Lower lobe of right lung (tissue), 2 donors: ENCODE data around the gene ALG11. TPM values are rescaled to one million over a fixed set of nuclear protein-coding genes. Genes with fewer than 3 reads are reported as not detected.

ENCODE experiments used
- ATAC-seq, 2 donors: fragments of 200-7000 bp; cut with Tn5 transposase; one replicate each; pipeline ENCODE4 v1.9.1; 2020 to 2022; ENCODE audit warnings: mild to moderate bottlenecking in 2 of 2, moderate library complexity in 2 of 2
- DNase-seq: peaks from one replicate; pipeline ENCODE4 v3.0.0-alpha.2; 2020
- H3K27ac ChIP-seq: fragments of 200-600 bp; one replicate; pipeline ENCODE4 v1.8.0; 2022
- H3K27me3 ChIP-seq: fragments of 200-600 bp; one replicate; pipeline ENCODE4 v1.8.0; 2022; ENCODE audit warnings: low read depth
- H3K36me3 ChIP-seq: fragments of 200-600 bp; one replicate; pipeline ENCODE4 v1.8.0; 2022; ENCODE audit warnings: mild to moderate bottlenecking
- H3K4me1 ChIP-seq: fragments of 200-600 bp; one replicate; pipeline ENCODE4 v1.8.0; 2022
- H3K4me3 ChIP-seq: fragments of 200-600 bp; one replicate; pipeline ENCODE4 v1.8.0; 2022; ENCODE audit warnings: mild to moderate bottlenecking
- H3K9me3 ChIP-seq: fragments of 200-600 bp; one replicate; pipeline ENCODE4 v1.8.0; 2022
- intact Hi-C: fragments of 100-400 bp; cut with DNase I; formaldehyde crosslinking; loops from one replicate; pipeline ENCODE4 v1.11.0; 2022
- total RNA-seq: library from RNA; stranded (reverse); fragmentation: NEBNext Ultra II Directional; extraction: Animal tissue kit (Norgen Biotek cat#: 25700); gene quantifications from one replicate; pipeline ENCODE4 v1.2.1, GENCODE V29; 2021
- TF ChIP-seq, protein P1 (sequence below): fragments of 200-600 bp; IDR thresholded peaks from one replicate; pipeline ENCODE4 v1.8.0; 2022; ENCODE audit warnings: antibody characterized with exemption, mild to moderate bottlenecking
- donor health status: DM: no; HTN: yes; CAD: no; lungs with severe emphysema.

The ALG11 gene
- total RNA-seq, 1 donor from 2014 or later: 34.5 TPM

DNA sequence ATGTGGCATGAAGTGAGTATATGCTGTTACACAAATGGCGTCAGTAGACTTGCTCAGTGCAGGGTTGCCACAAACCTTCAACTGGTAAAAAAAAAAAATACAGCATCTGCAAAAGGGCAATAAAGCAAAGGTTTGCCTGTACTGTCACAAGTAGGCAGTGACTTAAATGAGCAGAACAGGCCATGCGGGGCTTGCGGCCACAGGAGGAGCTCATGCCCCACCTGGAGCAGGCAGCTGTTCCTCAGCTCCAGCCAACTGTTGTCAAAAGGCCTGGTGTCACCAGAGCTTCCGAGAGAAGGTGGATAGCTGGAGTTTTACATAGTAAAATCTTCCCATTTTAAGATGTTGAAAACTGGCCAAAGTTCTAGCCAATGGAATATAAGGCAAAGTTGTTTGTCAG lies 8.7 kb upstream of the ALG11 start:
- TF ChIP-seq, protein P1, sequence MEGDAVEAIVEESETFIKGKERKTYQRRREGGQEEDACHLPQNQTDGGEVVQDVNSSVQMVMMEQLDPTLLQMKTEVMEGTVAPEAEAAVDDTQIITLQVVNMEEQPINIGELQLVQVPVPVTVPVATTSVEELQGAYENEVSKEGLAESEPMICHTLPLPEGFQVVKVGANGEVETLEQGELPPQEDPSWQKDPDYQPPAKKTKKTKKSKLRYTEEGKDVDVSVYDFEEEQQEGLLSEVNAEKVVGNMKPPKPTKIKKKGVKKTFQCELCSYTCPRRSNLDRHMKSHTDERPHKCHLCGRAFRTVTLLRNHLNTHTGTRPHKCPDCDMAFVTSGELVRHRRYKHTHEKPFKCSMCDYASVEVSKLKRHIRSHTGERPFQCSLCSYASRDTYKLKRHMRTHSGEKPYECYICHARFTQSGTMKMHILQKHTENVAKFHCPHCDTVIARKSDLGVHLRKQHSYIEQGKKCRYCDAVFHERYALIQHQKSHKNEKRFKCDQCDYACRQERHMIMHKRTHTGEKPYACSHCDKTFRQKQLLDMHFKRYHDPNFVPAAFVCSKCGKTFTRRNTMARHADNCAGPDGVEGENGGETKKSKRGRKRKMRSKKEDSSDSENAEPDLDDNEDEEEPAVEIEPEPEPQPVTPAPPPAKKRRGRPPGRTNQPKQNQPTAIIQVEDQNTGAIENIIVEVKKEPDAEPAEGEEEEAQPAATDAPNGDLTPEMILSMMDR: no peak
- Histone ChIP-seq H3K27me3 (no peaks in the 10 kb centered on the region), H3K9me3 (no peaks in the 10 kb centered on the region), H3K27ac (no peak overlapping the region), H3K4me1 (no peaks in the 10 kb centered on the region), H3K36me3 (no peaks in the 10 kb centered on the region), H3K4me3 (no peak overlapping the region)
- no peak for DNase-seq
- ATAC-seq: no peak
- intact Hi-C loops: no loop called here

- ATAC-seq (peak in 1 of 2 donors; percentile 45), DNase-seq (no peak)
- TF ChIP-seq, protein P1: no peak
- Histone ChIP-seq H3K4me1 (no peaks in the 10 kb centered on the region), H3K27me3 (no peaks in the 10 kb centered on the region), H3K9me3 (no peaks in the 10 kb centered on the region), H3K27ac (no peak overlapping the region), H3K36me3 (no peaks in the 10 kb centered on the region), H3K4me3 (no peak overlapping the region)
- intact Hi-C loops: no loop called here
These were observed 7.6 kb upstream of the ALG11 start for GRCh38 chr13:52004511-52005170.

DNA sequence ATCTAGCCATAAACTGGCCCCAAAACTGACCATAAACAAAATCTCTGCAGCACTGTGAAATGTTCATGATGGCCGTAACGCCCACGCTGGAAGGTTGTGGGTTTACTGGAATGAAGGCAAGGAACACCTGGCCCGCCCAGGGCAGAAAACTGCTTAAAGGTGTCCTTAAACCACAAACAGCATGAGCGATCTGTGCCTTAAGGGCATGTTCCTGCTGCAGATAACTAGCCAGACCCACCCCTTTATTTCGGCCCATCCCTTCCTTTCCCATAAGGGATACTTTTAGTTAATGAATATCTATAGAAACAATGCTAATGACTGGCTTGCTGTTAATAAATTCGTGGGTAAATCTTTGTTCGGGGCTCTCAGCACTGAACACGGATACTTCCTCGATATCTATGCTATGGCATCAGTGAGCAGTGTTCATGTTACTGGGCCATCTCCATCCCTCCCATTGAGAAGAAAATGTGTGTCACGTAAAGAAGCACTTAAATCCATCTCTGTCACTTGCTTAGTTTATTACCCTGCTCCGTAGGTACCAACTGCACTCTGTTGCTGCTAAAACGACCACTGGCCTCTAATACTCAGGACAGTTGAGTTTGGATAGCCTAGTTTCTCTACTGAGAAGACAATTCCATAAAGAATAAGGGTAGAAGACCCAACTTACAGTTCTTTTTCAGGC lies 6.2 kb upstream of the ALG11 start:
- ATAC-seq (no peak), DNase-seq (no peak)
- intact Hi-C loops: no loop called here
- Histone ChIP-seq H3K27ac (no peak overlapping the region), H3K4me3 (no peak overlapping the region), H3K36me3 (no peaks in the 10 kb centered on the region), H3K4me1 (no peaks in the 10 kb centered on the region), H3K9me3 (no peaks in the 10 kb centered on the region), H3K27me3 (peaks cover 2% of the 10 kb centered on the region)
- TF ChIP-seq, protein P1: no peak

GRCh38 chr13:52006523-52007245 lies 5.5 kb upstream of the ALG11 start:
- Histone ChIP-seq H3K36me3 (no peaks in the 10 kb centered on the region), H3K27ac (no peak overlapping the region), H3K27me3 (peaks cover 4% of the 10 kb centered on the region), H3K9me3 (no peaks in the 10 kb centered on the region), H3K4me1 (no peaks in the 10 kb centered on the region), H3K4me3 (no peak overlapping the region)
- intact Hi-C loops: no loop called here
- ATAC-seq (no peak), DNase-seq (no peak)
- TF ChIP-seq, protein P1: no peak

DNA sequence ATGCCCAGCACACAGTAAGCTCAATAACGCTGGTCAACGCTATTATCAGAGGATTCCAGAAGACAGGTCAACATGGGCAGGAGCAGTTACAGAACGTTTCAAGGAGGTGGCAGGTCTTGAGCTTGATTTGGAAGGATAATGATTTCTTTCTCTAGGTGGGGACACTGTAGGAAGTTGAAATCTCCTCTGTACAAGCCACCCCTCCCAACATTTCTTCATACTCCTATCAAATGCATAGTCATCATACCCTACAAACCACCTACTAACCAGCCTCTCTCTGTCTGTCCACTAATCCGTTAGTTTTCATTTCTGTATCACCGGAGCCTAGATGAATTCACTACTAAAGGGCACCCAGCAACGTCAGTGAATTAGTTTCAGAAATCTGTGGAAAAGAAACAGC lies 2.3 kb upstream of the ALG11 start:
- H3K27me3 ChIP-seq: peaks cover 4% of the 10 kb centered on the region
- intact Hi-C loops: no loop called here
- TF ChIP-seq, protein P1: no peak
- DNase-seq (no peak), ATAC-seq (no peak)
- H3K4me1 ChIP-seq: peaks cover 17% of the 10 kb centered on the region
- H3K27ac ChIP-seq: no peak overlapping the region
- peak overlapping the region; percentile 74 for H3K4me3 ChIP-seq
- H3K9me3 ChIP-seq: no peaks in the 10 kb centered on the region
- H3K36me3 ChIP-seq: no peaks in the 10 kb centered on the region
